HCT116 (cell line): ENCODE data around the gene CGN. TPM values are rescaled to one million over a fixed set of nuclear protein-coding genes. Genes with fewer than 3 reads are reported as not detected.

Source experiments
- ATAC-seq: fragments of 200-7000 bp; cut with Tn5 transposase; 2 replicates; pipeline ENCODE4 v1.9.1; 2020; ENCODE audit warnings: mild to moderate bottlenecking, moderate library complexity
- BruUV-seq: library from RNA; stranded (reverse); fragments of 400-500 nt; replicated peaks from 2 replicates; lab custom pipeline; 2021; lab: Mats Ljungman, UMichigan
- CTCF ChIA-PET: fragments of 300-600 bp; sonication (Branson Sonifier 250); formaldehyde crosslinking; loops from one replicate; lab custom pipeline; 2021; ENCODE audit warnings: antibody characterized with exemption; lab: Charles Lee
- POLR2A ChIA-PET: fragments of 300-600, 350-600 bp; sonication (Branson Sonifier 250); formaldehyde crosslinking; loops from one replicate; lab custom pipeline; 2021; ENCODE audit warnings: antibody characterized with exemption; lab: Charles Lee
- RAD21 ChIA-PET, 2 experiments: fragments of 300-600 bp; sonication (Branson Sonifier 250); formaldehyde crosslinking; loops; one replicate each; lab custom pipeline; 2023; ENCODE audit warnings: low total read pairs in 2 of 2; ENCODE audit not compliant: uncharacterized antibody in 2 of 2, unreplicated experiment in 2 of 2, low non-redundant PET in 1 of 2; lab: Charles Lee
- DNase-seq: peaks from one replicate; pipeline ENCODE4 v3.0.0-alpha.2; 2010; ENCODE audit warnings: low read depth, low spot score
- H2AFZ ChIP-seq: fragments of 200-600 bp; shearing (Covaris generic), sonication (generic); 2 replicates; pipeline ENCODE4 v1.6.1; 2017; ENCODE audit warnings: low read depth, mixed run types, mixed read lengths, antibody characterized with exemption, low read length; ENCODE audit not compliant: poor library complexity, severe bottlenecking
- H3K27ac ChIP-seq: 2 replicates; pipeline ENCODE4 v1.5.1; 2012; ENCODE audit warnings: low read depth, low read length
- H3K27me3 ChIP-seq: fragments of 200-600 bp; sonication (generic); 2 replicates; pipeline ENCODE4 v1.6.1; 2016; ENCODE audit warnings: mixed run types, low read length, mixed read lengths; ENCODE audit not compliant: insufficient read depth
- H3K36me3 ChIP-seq, 2 experiments: fragments of 200-500 bp in 1 of 2; fragments of 200-600 bp in 1 of 2; sonication (Bioruptor generic) in 1 of 2; sonication (generic) in 1 of 2; 2 replicates each; pipeline versions ENCODE4 v1.5.1 to v1.6.1; 2014 to 2016; ENCODE audit warnings: low read length in 2 of 2, inconsistent platforms in 1 of 2, mixed read lengths in 1 of 2, mixed run types in 1 of 2; ENCODE audit not compliant: insufficient read depth in 2 of 2, control insufficient read depth in 1 of 2
- H3K4me1 ChIP-seq, 2 experiments: fragments of 200-600 bp in 1 of 2; sonication (generic) in 1 of 2; 2 replicates each; pipeline versions ENCODE4 v1.5.1 to v1.6.1; 2012 to 2017; ENCODE audit warnings: low read length in 2 of 2, inconsistent platforms in 1 of 2, mild to moderate bottlenecking in 1 of 2, mixed read lengths in 1 of 2, mixed run types in 1 of 2, moderate library complexity in 1 of 2; ENCODE audit not compliant: insufficient read depth in 2 of 2, control insufficient read depth in 1 of 2
- H3K4me2 ChIP-seq: fragments of 200-600 bp; sonication (generic); 2 replicates; pipeline ENCODE4 v1.6.1; 2017; ENCODE audit warnings: mixed run types, low read length, mixed read lengths
- H3K4me3 ChIP-seq, 2 experiments: fragments of 200-600 bp in 1 of 2; sonication (generic) in 1 of 2; replicated peaks in 1 of 2; 2 replicates each; pipeline ENCODE4 v1.5.1; 2011 to 2016; ENCODE audit warnings: low read length in 2 of 2, control low read depth in 1 of 2, low read depth in 1 of 2, mild to moderate bottlenecking in 1 of 2, mixed read lengths in 1 of 2, mixed run types in 1 of 2
- H3K79me2 ChIP-seq: fragments of 200-600 bp; sonication (generic); 2 replicates; pipeline ENCODE4 v1.6.1; 2017; ENCODE audit warnings: mild to moderate bottlenecking, mixed run types, low read length, moderate library complexity, mixed read lengths; ENCODE audit not compliant: insufficient read depth
- H3K9ac ChIP-seq: fragments of 200-600 bp; sonication (generic); 2 replicates; pipeline ENCODE4 v1.6.1; 2016; ENCODE audit warnings: low read length, mixed read lengths
- H3K9me2 ChIP-seq: fragments of 200-600 bp; sonication (generic), shearing (Covaris generic); 2 replicates; pipeline ENCODE4 v1.6.1; 2017; ENCODE audit warnings: mixed run types, mild to moderate bottlenecking, moderate library complexity; ENCODE audit not compliant: insufficient read depth
- H3K9me3 ChIP-seq, 2 experiments: fragments of 200-500 bp in 1 of 2; fragments of 200-600 bp in 1 of 2; sonication (Bioruptor generic) in 1 of 2; sonication (generic) in 1 of 2; 2 replicates each; pipeline ENCODE4 v1.6.1; 2014 to 2017; ENCODE audit warnings: low read length in 2 of 2, mixed read lengths in 2 of 2, inconsistent platforms in 1 of 2, low read depth in 1 of 2, mild to moderate bottlenecking in 1 of 2, mixed run types in 1 of 2, moderate library complexity in 1 of 2; ENCODE audit not compliant: control insufficient read depth in 1 of 2, insufficient read depth in 1 of 2
- H4K20me1 ChIP-seq: fragments of 200-600 bp; sonication (generic), shearing (Covaris generic); 2 replicates; pipeline ENCODE4 v1.6.1; 2017; ENCODE audit warnings: mixed run types, mild to moderate bottlenecking, moderate library complexity; ENCODE audit not compliant: insufficient read depth
- CBX3 ChIP-seq: IDR thresholded peaks from 2 replicates; pipeline ENCODE4 v1.6.1; 2012; ENCODE audit warnings: low read depth
- EGR1 ChIP-seq: IDR thresholded peaks from 2 replicates; pipeline ENCODE4 v1.6.1; 2012; ENCODE audit warnings: low read depth
- ELF1 ChIP-seq: IDR thresholded peaks from 2 replicates; pipeline ENCODE4 v1.6.1; 2012; ENCODE audit warnings: low read depth, borderline replicate concordance
- EZH2phosphoT487 ChIP-seq: fragments of 200-600 bp; IDR thresholded peaks from 2 replicates; pipeline ENCODE4 v1.6.1; 2018; ENCODE audit warnings: antibody characterized with exemption, borderline replicate concordance
- FOSL1 ChIP-seq: IDR thresholded peaks from 2 replicates; pipeline ENCODE4 v1.6.1; 2012; ENCODE audit warnings: low read depth
- JUND ChIP-seq: IDR thresholded peaks from 2 replicates; pipeline ENCODE4 v1.6.1; 2012
- RAD21 ChIP-seq: IDR thresholded peaks from 2 replicates; pipeline ENCODE4 v1.6.1; 2012; ENCODE audit warnings: low read depth, mild to moderate bottlenecking
- SIN3A ChIP-seq: IDR thresholded peaks from 2 replicates; pipeline ENCODE4 v1.6.1; 2012; ENCODE audit warnings: low read depth
- TCF7L2 ChIP-seq: IDR thresholded peaks from 2 replicates; pipeline ENCODE4 v1.7.0; 2011; ENCODE audit warnings: borderline replicate concordance, inconsistent platforms; ENCODE audit not compliant: insufficient read depth, insufficient read length; ENCODE audit errors: extremely low read depth
- YY1 ChIP-seq: IDR thresholded peaks from 2 replicates; pipeline ENCODE4 v1.6.1; 2011; ENCODE audit warnings: low read length, low read depth, moderate library complexity, mild to moderate bottlenecking; ENCODE audit not compliant: insufficient replicate concordance; ENCODE audit errors: extremely low read depth
- ZBTB33 ChIP-seq: IDR thresholded peaks from 2 replicates; pipeline ENCODE4 v1.6.1; 2011; ENCODE audit warnings: mild to moderate bottlenecking, low read length, moderate library complexity; ENCODE audit not compliant: insufficient replicate concordance; ENCODE audit errors: extremely low read depth
- ZNF274 ChIP-seq: fragments of 200-500 bp; sonication (Bioruptor generic); IDR thresholded peaks from 2 replicates; pipeline ENCODE4 v1.6.1; 2014; ENCODE audit warnings: mild to moderate bottlenecking, low read depth, low read length, inconsistent platforms
- intact Hi-C: fragments of 100-400 bp; cut with micrococcal nuclease; formaldehyde crosslinking; loops from 2 replicates; pipeline ENCODE4 v1.10.0; 2022
- total RNA-seq: library from RNA; stranded (reverse); gene quantifications from one replicate; pipeline ENCODE4 v1.2.1, GENCODE V29; 2021; ENCODE audit not compliant: unreplicated experiment

The CGN gene
- total RNA-seq, 1 experiment from 2014 or later, result 19.7 TPM

- Histone ChIP-seq H3K27ac (no peak overlapping the region), H3K9ac (no peak overlapping the region), H3K36me3 (no peaks in the 10 kb centered on the region), H3K4me1 (peaks cover 27 to 33% of the 10 kb centered on the region in 2 experiments), H3K4me3 (no peak overlapping the region), H2AFZ (no peak overlapping the region), H4K20me1 (no peaks in the 10 kb centered on the region), H3K79me2 (no peaks in the 10 kb centered on the region), H3K9me3 (no peaks in the 10 kb centered on the region), H3K4me2 (no peak overlapping the region), H3K9me2 (no peaks in the 10 kb centered on the region)
- DNase-seq (no peak), ATAC-seq (no peak)
- BruUV-seq, result no TSS peak
- ChIA-PET RAD21 (no interaction called here), CTCF (no interaction called here), POLR2A (interaction anchor here (1.5 kb wide), 1 partner anchor 50 kb away, joined by 3 read pairs; no protein-coding TSS in a partner anchor)
- intact Hi-C loops, result no loop called here
- TF ChIP-seq RAD21 (no peak), ELF1 (no peak), EZH2phosphoT487 (no peak), JUND (no peak), ZBTB33 (no peak), CBX3 (no peak), FOSL1 (no peak), TCF7L2 (no peak), SIN3A (no peak), EGR1 (no peak), ZNF274 (no peak), YY1 (no peak)
- TF ChIP-seq, all 23 proteins: peak for 0
- no peaks in the 10 kb centered on the region for H3K27me3 ChIP-seq
Observed at GRCh38 chr1:151492120-151492519, 19.1 kb upstream of the CGN start.
